Loucy (cell line): ENCODE results near the gene GCDH.

Source experiments
- H2AFZ ChIP-seq: fragments of 200-600 bp; sonication (generic); 2 replicates; pipeline ENCODE4 v1.6.0; 2016; ENCODE audit warnings: antibody characterized with exemption, mild to moderate bottlenecking, low read length, moderate library complexity
- H3F3A ChIP-seq: fragments of 200-600 bp; 2 replicates; pipeline ENCODE4 v1.6.0; 2016; ENCODE audit warnings: antibody characterized with exemption, low read depth, mild to moderate bottlenecking
- H3K27me3 ChIP-seq: fragments of 200-600 bp; sonication (generic); 2 replicates; pipeline ENCODE4 v1.6.1; 2014; ENCODE audit warnings: low read length, mild to moderate bottlenecking; ENCODE audit not compliant: insufficient read depth, poor library complexity, severe bottlenecking
- H3K36me3 ChIP-seq: fragments of 200-600 bp; sonication (generic); 2 replicates; pipeline ENCODE4 v1.6.1; 2016; ENCODE audit warnings: low read length; ENCODE audit not compliant: insufficient read depth
- H3K4me1 ChIP-seq: fragments of 200-600 bp; sonication (generic); 2 replicates; pipeline ENCODE4 v1.5.1; 2014; ENCODE audit warnings: low read length, mild to moderate bottlenecking; ENCODE audit not compliant: insufficient read depth, poor library complexity, severe bottlenecking
- H3K4me2 ChIP-seq: fragments of 200-600 bp; sonication (generic); 2 replicates; pipeline ENCODE4 v1.6.0; 2014; ENCODE audit warnings: antibody characterized with exemption, low read length, low read depth, mild to moderate bottlenecking; ENCODE audit not compliant: poor library complexity, severe bottlenecking
- H3K4me3 ChIP-seq: fragments of 200-600 bp; sonication (generic); 2 replicates; pipeline ENCODE4 v1.5.1; 2014; ENCODE audit warnings: low read length, mild to moderate bottlenecking, mixed read lengths; ENCODE audit not compliant: poor library complexity, severe bottlenecking
- H3K79me2 ChIP-seq: fragments of 200-600 bp; sonication (generic); 2 replicates; pipeline ENCODE4 v1.6.1; 2014; ENCODE audit warnings: low read length; ENCODE audit not compliant: insufficient read depth
- H3K9ac ChIP-seq: fragments of 200-600 bp; sonication (generic); 2 replicates; pipeline ENCODE4 v1.6.0; 2014; ENCODE audit warnings: mild to moderate bottlenecking, low read depth, low read length, moderate library complexity; ENCODE audit not compliant: poor library complexity, severe bottlenecking
- H3K9me2 ChIP-seq: fragments of 200-600 bp; sonication (generic); replicated peaks from 2 replicates; pipeline ENCODE4 v1.6.1; 2016; ENCODE audit warnings: low read depth, low read length, mixed read lengths
- H3K9me3 ChIP-seq: fragments of 200-600 bp; sonication (generic); 2 replicates; pipeline ENCODE4 v1.6.1; 2014; ENCODE audit warnings: mild to moderate bottlenecking, antibody characterized with exemption, low read length, low read depth; ENCODE audit not compliant: insufficient read depth
- H4K20me1 ChIP-seq: fragments of 200-600 bp; sonication (generic); 2 replicates; pipeline ENCODE4 v1.6.0; 2014; ENCODE audit warnings: antibody characterized with exemption, low read length, mild to moderate bottlenecking; ENCODE audit not compliant: insufficient read depth, poor library complexity, severe bottlenecking
- EZH2phosphoT487 ChIP-seq: fragments of 200-600 bp; IDR thresholded peaks from 2 replicates; pipeline ENCODE4 v1.6.1; 2018; ENCODE audit warnings: antibody characterized with exemption, mild to moderate bottlenecking, moderate library complexity, borderline replicate concordance
- TF ChIP-seq, protein P1 (sequence below): fragments of 200-600 bp; sonication (generic); conservative IDR thresholded peaks from 2 replicates; pipeline ENCODE4 v1.5.1; 2014; ENCODE audit warnings: mild to moderate bottlenecking, antibody characterized with exemption, low read length

Gene GCDH

DNA sequence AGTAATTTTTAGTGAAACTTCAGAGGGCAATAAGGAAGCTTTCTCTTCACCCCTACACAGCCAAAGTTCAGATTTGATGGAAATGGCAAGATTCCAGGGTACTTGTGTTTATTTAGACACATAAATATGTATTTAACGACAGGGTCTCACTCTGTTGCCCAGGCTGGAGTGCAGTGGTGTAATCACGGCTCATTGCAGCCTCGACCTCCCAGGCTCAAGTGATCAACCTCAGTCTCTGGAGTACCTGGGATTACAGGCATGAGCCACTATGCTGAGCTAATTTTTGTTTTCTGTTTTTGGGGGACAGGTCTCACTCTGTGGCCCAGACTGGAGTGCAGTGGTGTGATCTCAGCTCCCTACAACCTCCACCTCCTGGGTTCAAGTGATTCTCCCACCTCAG is 30.1 kb downstream of the GCDH start:
- H3K4me1 ChIP-seq: peaks cover 11% of the 10 kb centered on the region

DNA sequence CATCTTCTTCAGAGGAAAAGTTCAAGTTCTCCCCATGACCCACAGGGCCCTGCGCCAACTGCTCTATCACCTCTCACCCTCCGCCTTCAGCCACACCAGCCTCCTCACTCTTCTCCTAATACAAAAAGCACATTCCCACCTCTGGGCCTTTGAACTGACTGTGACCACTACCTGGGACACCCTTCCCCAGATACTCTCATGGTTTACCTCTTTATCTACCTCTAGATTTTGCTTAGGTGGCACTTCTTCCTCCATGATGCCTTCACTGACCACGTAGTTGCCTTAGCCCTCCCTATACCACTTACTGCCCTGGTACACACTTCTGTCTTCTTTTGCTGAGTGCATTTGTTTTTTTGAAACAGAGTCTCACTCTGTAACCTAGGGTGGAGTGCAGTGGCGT is 32.0 kb downstream of the GCDH start:
- Histone ChIP-seq H3K4me1 (peaks cover 9% of the 10 kb centered on the region), H3K79me2 (peaks cover 13% of the 10 kb centered on the region; the same call in 1 of the 2 replicates), H3F3A (no peaks in the 10 kb centered on the region; the same call in 1 of the 2 replicates), H3K9me2 (no peaks in the 10 kb centered on the region), H4K20me1 (no peaks in the 10 kb centered on the region), H3K36me3 (peaks cover 44% of the 10 kb centered on the region; the same call in 1 of the 2 replicates), H3K9ac (no peak overlapping the region), H3K4me2 (no peak overlapping the region), H3K27me3 (no peaks in the 10 kb centered on the region), H3K9me3 (no peaks in the 10 kb centered on the region), H3K4me3 (no peak overlapping the region), H2AFZ (no peak overlapping the region)
- TF ChIP-seq, protein P1, sequence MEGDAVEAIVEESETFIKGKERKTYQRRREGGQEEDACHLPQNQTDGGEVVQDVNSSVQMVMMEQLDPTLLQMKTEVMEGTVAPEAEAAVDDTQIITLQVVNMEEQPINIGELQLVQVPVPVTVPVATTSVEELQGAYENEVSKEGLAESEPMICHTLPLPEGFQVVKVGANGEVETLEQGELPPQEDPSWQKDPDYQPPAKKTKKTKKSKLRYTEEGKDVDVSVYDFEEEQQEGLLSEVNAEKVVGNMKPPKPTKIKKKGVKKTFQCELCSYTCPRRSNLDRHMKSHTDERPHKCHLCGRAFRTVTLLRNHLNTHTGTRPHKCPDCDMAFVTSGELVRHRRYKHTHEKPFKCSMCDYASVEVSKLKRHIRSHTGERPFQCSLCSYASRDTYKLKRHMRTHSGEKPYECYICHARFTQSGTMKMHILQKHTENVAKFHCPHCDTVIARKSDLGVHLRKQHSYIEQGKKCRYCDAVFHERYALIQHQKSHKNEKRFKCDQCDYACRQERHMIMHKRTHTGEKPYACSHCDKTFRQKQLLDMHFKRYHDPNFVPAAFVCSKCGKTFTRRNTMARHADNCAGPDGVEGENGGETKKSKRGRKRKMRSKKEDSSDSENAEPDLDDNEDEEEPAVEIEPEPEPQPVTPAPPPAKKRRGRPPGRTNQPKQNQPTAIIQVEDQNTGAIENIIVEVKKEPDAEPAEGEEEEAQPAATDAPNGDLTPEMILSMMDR: no peak
- TF ChIP-seq EZH2phosphoT487: no peak

More for the DNA sequence above, 30.1 kb downstream of the GCDH start:
- H4K20me1 ChIP-seq: no peaks in the 10 kb centered on the region
- no peaks in the 10 kb centered on the region for H3K9me3 ChIP-seq
- H3K36me3 ChIP-seq: peaks cover 31% of the 10 kb centered on the region; the same call in 1 of the 2 replicates
- H3K9me2 ChIP-seq: no peaks in the 10 kb centered on the region
- no peaks in the 10 kb centered on the region for H3K27me3 ChIP-seq
- no peaks in the 10 kb centered on the region; the same call in 1 of the 2 replicates for H3F3A ChIP-seq
- no peak overlapping the region for H3K4me3 ChIP-seq
- no peak overlapping the region for H2AFZ ChIP-seq
- peaks cover 7% of the 10 kb centered on the region; the same call in 1 of the 2 replicates for H3K79me2 ChIP-seq
- H3K9ac ChIP-seq: no peak overlapping the region
- no peak for TF ChIP-seq EZH2phosphoT487
- TF ChIP-seq, protein P1: no peak
- no peak overlapping the region for H3K4me2 ChIP-seq

DNA sequence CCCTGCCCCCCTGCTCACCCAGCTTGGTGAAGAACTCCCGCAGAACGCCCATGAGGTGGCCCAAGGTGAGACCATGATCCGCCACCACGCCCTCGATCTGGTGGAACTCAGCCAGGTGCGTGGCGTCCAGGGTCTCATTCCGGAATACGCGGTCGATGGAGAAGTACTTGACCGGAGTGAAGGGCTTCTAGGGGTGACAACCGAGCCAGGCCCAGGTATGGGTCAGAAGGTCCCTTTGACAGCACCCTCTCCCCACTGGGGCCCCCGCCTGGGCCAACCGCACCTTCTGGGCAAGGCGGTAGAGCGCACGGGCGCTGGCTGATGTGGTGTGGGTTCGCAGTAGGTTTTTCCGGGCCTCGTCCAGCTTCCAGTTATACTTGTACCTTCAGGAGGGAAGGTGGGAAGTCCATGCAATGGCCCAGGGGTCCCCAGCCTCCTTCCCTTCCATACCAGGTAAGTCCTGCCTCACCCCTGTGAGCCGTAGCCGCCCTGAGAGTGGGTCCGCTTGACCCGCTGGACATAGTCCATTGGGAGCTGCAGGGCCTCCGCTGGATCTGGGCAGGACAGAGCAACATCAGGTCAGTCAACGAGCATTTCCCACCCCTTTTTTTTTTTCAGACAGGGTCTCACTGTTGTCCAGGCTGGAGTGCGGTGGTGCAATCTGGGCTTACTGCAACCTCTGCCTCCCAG is 33.8 kb downstream of the GCDH start:
- H3K36me3 ChIP-seq: peaks cover 58% of the 10 kb centered on the region; the same call in 1 of the 2 replicates
- TF ChIP-seq, protein P1: no peak
- TF ChIP-seq EZH2phosphoT487: no peak
- no peak overlapping the region for H3K4me2 ChIP-seq
- peaks cover 24% of the 10 kb centered on the region for H3K79me2 ChIP-seq
- H3K9ac ChIP-seq: no peak overlapping the region
- H3K27me3 ChIP-seq: no peaks in the 10 kb centered on the region
- H2AFZ ChIP-seq: no peak overlapping the region
- H3F3A ChIP-seq: no peaks in the 10 kb centered on the region; the same call in 1 of the 2 replicates
- H3K4me1 ChIP-seq: no peaks in the 10 kb centered on the region
- H3K4me3 ChIP-seq: no peak overlapping the region
- H3K9me3 ChIP-seq: no peaks in the 10 kb centered on the region
- no peaks in the 10 kb centered on the region for H3K9me2 ChIP-seq
- H4K20me1 ChIP-seq: no peaks in the 10 kb centered on the region
